B cell (primary cell): Measurements from ENCODE around the gene JPT2. TPM values are rescaled to one million over a fixed set of nuclear protein-coding genes. Genes with fewer than 3 reads are reported as not detected.

Experiments used
- ATAC-seq: fragments of 200-7000 bp; cut with Tn5 transposase; one replicate; pipeline ENCODE4 v1.10.0; 2021; ENCODE audit warnings: low read depth, mild to moderate bottlenecking, moderate number of reproducible peaks, moderate library complexity
- CTCF ChIA-PET: fragments of 350-600 bp; sonication (Branson Sonifier 250); formaldehyde crosslinking; loops from one replicate; lab custom pipeline; 2021; ENCODE audit warnings: antibody characterized with exemption, inconsistent platforms; lab: Charles Lee
- POLR2A ChIA-PET: fragments of 350-600 bp; sonication (Branson Sonifier 250); formaldehyde crosslinking; loops from one replicate; lab custom pipeline; 2021; ENCODE audit warnings: antibody characterized with exemption; lab: Charles Lee
- DNase-seq: peaks from one replicate; pipeline ENCODE4 v3.0.0; 2013
- H2AFZ ChIP-seq: 2 replicates; pipeline ENCODE4 v1.6.1; 2012; ENCODE audit warnings: mild to moderate bottlenecking, low read depth, low read length; ENCODE audit not compliant: insufficient read depth, poor library complexity, severe bottlenecking
- H3K27ac ChIP-seq, 2 donors: 1 replicate in 1 of 2; 2 replicates in 1 of 2; pipeline ENCODE4 v1.5.1; 2012 to 2013; ENCODE audit warnings: low read length in 2 of 2, mild to moderate bottlenecking in 2 of 2, moderate library complexity in 1 of 2
- H3K27me3 ChIP-seq, 4 experiments: fragments of 200-600 bp in 1 of 4; sonication (generic) in 1 of 4; replicated peaks in 1 of 4; 1 replicate in 2 of 4; 2 replicates in 2 of 4; pipeline versions ENCODE4 v1.6.1 to v1.7.0; 2013 to 2016; ENCODE audit warnings: low read length in 3 of 4, mild to moderate bottlenecking in 2 of 4, mixed read lengths in 1 of 4, moderate library complexity in 1 of 4; ENCODE audit not compliant: insufficient read depth in 4 of 4, control insufficient read depth in 3 of 4; ENCODE audit errors: control extremely low read depth in 1 of 4
- H3K36me3 ChIP-seq, 2 experiments: replicated peaks in 1 of 2; 1 replicate in 1 of 2; 2 replicates in 1 of 2; pipeline versions ENCODE4 v1.6.1 to v1.7.1; 2013; ENCODE audit warnings: low read length in 1 of 2; ENCODE audit not compliant: insufficient read depth in 2 of 2, control insufficient read depth in 1 of 2; ENCODE audit errors: control extremely low read depth in 1 of 2, extremely low read depth in 1 of 2
- H3K4me1 ChIP-seq, 2 donors: fragments of 200-600 bp in 1 of 2; sonication (generic) in 1 of 2; 1 replicate in 1 of 2; 2 replicates in 1 of 2; pipeline versions ENCODE4 v1.5.1 to v1.6.1; 2013 to 2017; ENCODE audit warnings: low read length in 2 of 2; ENCODE audit not compliant: control insufficient read depth in 2 of 2, insufficient read depth in 2 of 2
- H3K4me2 ChIP-seq: replicated peaks from 2 replicates; pipeline ENCODE3; 2012; ENCODE audit warnings: mild to moderate bottlenecking, low read depth, low read length; ENCODE audit not compliant: poor library complexity, severe bottlenecking
- H3K4me3 ChIP-seq, 5 experiments: fragments of 200-600 bp in 1 of 5; sonication (generic) in 1 of 5; 1 replicate in 3 of 5; 2 replicates in 2 of 5; pipeline versions ENCODE4 v1.5.1 to v1.7.0; 2011 to 2016; ENCODE audit warnings: low read length in 4 of 5, mild to moderate bottlenecking in 4 of 5, low read depth in 2 of 5, control low read depth in 1 of 5, moderate library complexity in 1 of 5; ENCODE audit not compliant: insufficient read depth in 1 of 5; ENCODE audit errors: control extremely low read depth in 1 of 5, extremely low read depth in 1 of 5
- H3K79me2 ChIP-seq: fragments of 200-600 bp; sonication (generic); one replicate; pipeline ENCODE4 v1.6.0; 2016; ENCODE audit warnings: low read length; ENCODE audit not compliant: control insufficient read depth, insufficient read depth
- H3K9ac ChIP-seq: fragments of 200-600 bp; sonication (generic); 2 replicates; pipeline ENCODE4 v1.6.1; 2017; ENCODE audit warnings: mild to moderate bottlenecking, low read length, moderate library complexity
- H3K9me3 ChIP-seq, 3 donors: one replicate each; pipeline versions ENCODE4 v1.6.1 to v1.7.1; 2013; ENCODE audit warnings: low read length in 2 of 3; ENCODE audit not compliant: control insufficient read depth in 2 of 3, insufficient read depth in 1 of 3; ENCODE audit errors: control extremely low read depth in 1 of 3
- H4K20me1 ChIP-seq: 2 replicates; pipeline ENCODE4 v1.6.0; 2012; ENCODE audit warnings: mild to moderate bottlenecking, low read length; ENCODE audit not compliant: insufficient read depth, control insufficient read depth, poor library complexity, severe bottlenecking
- H3K27ac Mint-ChIP-seq: one replicate; pipeline ENCODE4 v1.8.0; 2021; ENCODE audit warnings: mixed read lengths
- H3K27me3 Mint-ChIP-seq: one replicate; pipeline ENCODE4 v1.8.0; 2021; ENCODE audit warnings: mixed read lengths
- H3K4me1 Mint-ChIP-seq: one replicate; pipeline ENCODE4 v1.8.0; 2021; ENCODE audit warnings: mixed read lengths
- H3K4me3 Mint-ChIP-seq: one replicate; pipeline ENCODE4 v1.8.0; 2021; ENCODE audit warnings: mixed read lengths
- H3K9me3 Mint-ChIP-seq: one replicate; pipeline ENCODE4 v1.8.0; 2022; ENCODE audit warnings: mixed read lengths; ENCODE audit not compliant: insufficient read depth
- EZH2 ChIP-seq: IDR thresholded peaks from 2 replicates; pipeline ENCODE4 v1.6.1; 2012; ENCODE audit warnings: borderline replicate concordance, low read depth, mild to moderate bottlenecking, moderate library complexity, low read length; ENCODE audit not compliant: insufficient read depth, poor library complexity, severe bottlenecking
- WGBS: methylation state at CpG from one replicate; pipeline ENCODE4 v1.1.5; 2013; ENCODE audit warnings: missing lambda C conversion rate; ENCODE audit not compliant: insufficient coverage; 5-methylcytosine and 5-hydroxymethylcytosine counted together
- intact Hi-C: fragments of 100-400 bp; cut with micrococcal nuclease; formaldehyde crosslinking; loops from one replicate; pipeline ENCODE4 v1.10.0; 2022
- polyA plus RNA-seq: library from polyadenylated mRNA; depleted of rRNA; stranded (reverse); fragments of >200 nt; gene quantifications from 2 replicates; pipeline ENCODE4 v1.2.3, GENCODE V29; 2012
- total RNA-seq, 2 donors: library from RNA; stranded (reverse); fragments of 120-200 nt in 1 of 2; gene quantifications; 1 replicate in 1 of 2; 2 replicates in 1 of 2; pipeline versions ENCODE4 v1.2.3 to v1.2.4, GENCODE V29; 2013 to 2022
- TF ChIP-seq, protein P1 (sequence below): fragments of 200-600 bp; IDR thresholded peaks from one replicate; pipeline ENCODE4 v1.8.0; 2022; ENCODE audit warnings: antibody characterized with exemption, mild to moderate bottlenecking

The JPT2 gene
- total and polyA plus RNA-seq, 2 donors (not counting 1 experiment from before 2014, with no cell fraction given), result 10.7 to 45.7 TPM

- TF ChIP-seq, protein P1, sequence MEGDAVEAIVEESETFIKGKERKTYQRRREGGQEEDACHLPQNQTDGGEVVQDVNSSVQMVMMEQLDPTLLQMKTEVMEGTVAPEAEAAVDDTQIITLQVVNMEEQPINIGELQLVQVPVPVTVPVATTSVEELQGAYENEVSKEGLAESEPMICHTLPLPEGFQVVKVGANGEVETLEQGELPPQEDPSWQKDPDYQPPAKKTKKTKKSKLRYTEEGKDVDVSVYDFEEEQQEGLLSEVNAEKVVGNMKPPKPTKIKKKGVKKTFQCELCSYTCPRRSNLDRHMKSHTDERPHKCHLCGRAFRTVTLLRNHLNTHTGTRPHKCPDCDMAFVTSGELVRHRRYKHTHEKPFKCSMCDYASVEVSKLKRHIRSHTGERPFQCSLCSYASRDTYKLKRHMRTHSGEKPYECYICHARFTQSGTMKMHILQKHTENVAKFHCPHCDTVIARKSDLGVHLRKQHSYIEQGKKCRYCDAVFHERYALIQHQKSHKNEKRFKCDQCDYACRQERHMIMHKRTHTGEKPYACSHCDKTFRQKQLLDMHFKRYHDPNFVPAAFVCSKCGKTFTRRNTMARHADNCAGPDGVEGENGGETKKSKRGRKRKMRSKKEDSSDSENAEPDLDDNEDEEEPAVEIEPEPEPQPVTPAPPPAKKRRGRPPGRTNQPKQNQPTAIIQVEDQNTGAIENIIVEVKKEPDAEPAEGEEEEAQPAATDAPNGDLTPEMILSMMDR, result no peak
- no peak for TF ChIP-seq EZH2
- 95% methylated on average over 7 of the region's 7 CpGs for WGBS
- no peaks in the 10 kb centered on the region for H3K9me3 ChIP-seq
- H3K4me2 ChIP-seq, result no peak overlapping the region
- H4K20me1 ChIP-seq, result no peaks in the 10 kb centered on the region
- no peak for ATAC-seq
- no peaks in the 10 kb centered on the region for H3K79me2 ChIP-seq
- no peak overlapping the region for H3K4me3 ChIP-seq
- POLR2A ChIA-PET, result no interaction called here
- Mint-ChIP-seq H3K27me3 (no peaks in the 10 kb centered on the region), H3K27ac (no peak overlapping the region), H3K4me1 (no peaks in the 10 kb centered on the region), H3K4me3 (no peak overlapping the region), H3K9me3 (no peaks in the 10 kb centered on the region)
- intact Hi-C loops, result no loop called here
- peaks cover 0 to 77% of the 10 kb centered on the region in 2 experiments for H3K36me3 ChIP-seq
- H3K27ac ChIP-seq, result no peak overlapping the region
- no peak for DNase-seq
- H3K4me1 ChIP-seq, result no peaks in the 10 kb centered on the region
- no peaks in the 10 kb centered on the region for H3K27me3 ChIP-seq
- H3K9ac ChIP-seq, result no peak overlapping the region
- CTCF ChIA-PET, result no interaction called here
- no peak overlapping the region for H2AFZ ChIP-seq
Measured at GRCh38 chr16:1669698-1670097, 8.4 kb upstream of the JPT2 start.

DNA sequence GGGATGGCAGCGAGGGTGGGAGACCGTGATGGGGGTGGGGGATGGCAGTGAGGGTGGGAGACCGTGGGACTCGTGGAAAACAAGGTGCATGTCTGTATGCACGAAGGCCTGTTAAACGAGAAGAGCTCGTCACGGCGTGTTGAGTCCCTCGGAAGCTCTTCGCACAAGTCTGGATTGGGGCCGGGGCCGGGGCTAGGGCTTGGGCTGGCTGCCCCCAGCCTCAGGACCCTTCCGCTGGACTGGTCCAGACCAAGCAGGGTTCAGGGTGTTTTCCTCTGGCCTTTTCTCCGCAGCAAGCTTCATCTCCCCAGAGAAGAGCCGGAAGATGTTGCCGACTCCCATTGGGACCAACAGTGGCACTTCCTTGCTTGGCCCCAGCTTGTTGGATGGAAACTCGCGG lies 7.7 kb upstream of the JPT2 start:
- Histone ChIP-seq H3K4me1 (no peaks in the 10 kb centered on the region), H3K27me3 (no peaks in the 10 kb centered on the region), H2AFZ (no peak overlapping the region), H3K4me2 (no peak overlapping the region), H3K4me3 (no peak overlapping the region), H3K9ac (no peak overlapping the region), H3K9me3 (no peaks in the 10 kb centered on the region), H3K36me3 (peaks cover 0 to 73% of the 10 kb centered on the region in 2 experiments), H3K27ac (no peak overlapping the region), H4K20me1 (no peaks in the 10 kb centered on the region), H3K79me2 (peaks cover 5% of the 10 kb centered on the region)
- POLR2A ChIA-PET, result no interaction called here
- ATAC-seq, result no peak
- CTCF ChIA-PET, result no interaction called here
- no peaks in the 10 kb centered on the region for H3K27me3 Mint-ChIP-seq
- no peak for TF ChIP-seq EZH2
- TF ChIP-seq, protein P1, result no peak
- intact Hi-C loops, result no loop called here
- no peak for DNase-seq
- 96% methylated on average over 19 of the region's 19 CpGs for WGBS
- H3K4me1 Mint-ChIP-seq, result no peaks in the 10 kb centered on the region
- H3K9me3 Mint-ChIP-seq, result no peaks in the 10 kb centered on the region
- H3K27ac Mint-ChIP-seq, result no peak overlapping the region
- H3K4me3 Mint-ChIP-seq, result no peak overlapping the region
